GM12878 (cell line): Measurements from ENCODE around the gene NCBP3. TPM values are rescaled to one million over a fixed set of nuclear protein-coding genes. Genes with fewer than 3 reads are reported as not detected.
A peak's percentile ranks its signal among the peaks of the same experiment; 100 is the strongest.

Source experiments
- ATAC-seq: fragments of 200-7000 bp; cut with Tn5 transposase; 3 replicates; pipeline ENCODE4 v1.9.1; 2020; ENCODE audit warnings: mild to moderate bottlenecking, moderate library complexity
- Bru-seq: library from RNA; stranded (reverse); fragments of 400-500 nt; gene quantifications from one replicate; lab custom pipeline; 2021; lab: Mats Ljungman, UMichigan
- BruChase-seq, 2 experiments: library from RNA; stranded (reverse); fragments of 400-500 nt; gene quantifications; one replicate each; lab custom pipeline; 2021; lab: Mats Ljungman, UMichigan
- BruUV-seq: library from RNA; stranded (reverse); fragments of 400-500 nt; replicated peaks from 2 replicates; lab custom pipeline; 2021; lab: Mats Ljungman, UMichigan
- CTCF ChIA-PET: fragments of 300-600 bp; sonication (Branson Sonifier 250); formaldehyde crosslinking; extraction: SDS; loops from one replicate; lab custom pipeline; 2021; ENCODE audit warnings: inconsistent platforms; lab: Yijun Ruan, JAX
- POLR2A ChIA-PET: fragments of 350-600 bp; formaldehyde crosslinking; extraction: SDS; loops from one replicate; lab custom pipeline; 2021; ENCODE audit warnings: inconsistent platforms; lab: Charles Lee
- RAD21 ChIA-PET: fragments of 300-600 bp; sonication (Branson Sonifier 250); formaldehyde crosslinking; loops from one replicate; lab custom pipeline; 2023; ENCODE audit warnings: antibody characterized with exemption; ENCODE audit not compliant: unreplicated experiment; lab: Charles Lee
- SMC1A ChIA-PET: fragments of 300-600 bp; sonication (Branson Sonifier 250); formaldehyde crosslinking; loops from one replicate; lab custom pipeline; 2023; ENCODE audit not compliant: unreplicated experiment, uncharacterized antibody; lab: Charles Lee
- DNase-seq: peaks from one replicate; pipeline ENCODE4 v3.0.0-alpha.2; 2011; ENCODE audit warnings: low read depth, low spot score
- FAIRE-seq: peaks from 3 replicates; lab custom pipeline; 2011; peaks lifted over from hg19 to GRCh38; lab: Jason Lieb, UNC
- H2AFZ ChIP-seq: 2 replicates; pipeline ENCODE4 v1.6.0; 2011; ENCODE audit warnings: low read depth, low read length, control low read depth; ENCODE audit not compliant: control insufficient read depth
- H3K27ac ChIP-seq: 2 replicates; pipeline ENCODE4 v1.5.1; 2011; ENCODE audit warnings: control low read depth; ENCODE audit not compliant: control insufficient read depth, insufficient read depth
- H3K27me3 ChIP-seq, 2 experiments: replicated peaks in 1 of 2; 2 replicates each; pipeline versions ENCODE4 v1.6.0 to v1.6.1; 2011; ENCODE audit warnings: low read length in 1 of 2; ENCODE audit not compliant: control insufficient read depth in 2 of 2, insufficient read depth in 2 of 2
- H3K36me3 ChIP-seq, 2 experiments: 2 replicates each; pipeline ENCODE4 v1.5.1; 2011; ENCODE audit warnings: low read length in 1 of 2; ENCODE audit not compliant: control insufficient read depth in 2 of 2, insufficient read depth in 2 of 2
- H3K4me1 ChIP-seq: 2 replicates; pipeline ENCODE4 v1.6.1; 2011; ENCODE audit warnings: mild to moderate bottlenecking, low read length, moderate library complexity, mixed read lengths; ENCODE audit not compliant: control insufficient read depth, insufficient read depth
- H3K4me2 ChIP-seq: 2 replicates; pipeline ENCODE4 v1.6.0; 2011; ENCODE audit warnings: control low read depth; ENCODE audit not compliant: control insufficient read depth, insufficient read depth
- H3K4me3 ChIP-seq: fragments of 200-600 bp; sonication (generic); 2 replicates; pipeline ENCODE4 v1.5.1; 2016
- H3K79me2 ChIP-seq: 2 replicates; pipeline ENCODE4 v1.6.0; 2011; ENCODE audit warnings: low read length; ENCODE audit not compliant: control insufficient read depth, insufficient read depth
- H3K9ac ChIP-seq: 2 replicates; pipeline ENCODE4 v1.8.0; 2011; ENCODE audit warnings: low read length, control low read depth, mixed read lengths; ENCODE audit not compliant: control insufficient read depth, insufficient read depth
- H3K9me3 ChIP-seq: replicated peaks from 3 replicates; pipeline ENCODE4 v1.5.1; 2011; ENCODE audit warnings: mild to moderate bottlenecking, low read length; ENCODE audit not compliant: control insufficient read depth, insufficient read depth
- H4K20me1 ChIP-seq: 2 replicates; pipeline ENCODE4 v1.6.0; 2011; ENCODE audit not compliant: control insufficient read depth, insufficient read depth
- BACH1 ChIP-seq: fragments of 450-650 bp; IDR thresholded peaks from 2 replicates; pipeline ENCODE4 v1.6.1; 2017; ENCODE audit warnings: mild to moderate bottlenecking, borderline replicate concordance
- EZH2 ChIP-seq: IDR thresholded peaks from 2 replicates; pipeline ENCODE4 v1.6.1; 2012; ENCODE audit warnings: low read depth, mild to moderate bottlenecking, control low read depth, inconsistent platforms, low read length, borderline replicate concordance; ENCODE audit not compliant: control insufficient read depth
- MEF2B ChIP-seq: fragments of 450-650 bp; IDR thresholded peaks from 2 replicates; pipeline ENCODE4 v1.6.1; 2018; ENCODE audit warnings: mild to moderate bottlenecking, moderate library complexity; ENCODE audit not compliant: partially characterized antibody, poor library complexity, severe bottlenecking
- SUZ12 ChIP-seq: fragments of 200-600 bp; sonication (generic); IDR thresholded peaks from one replicate; pipeline ENCODE4 v1.6.1; 2018; ENCODE audit warnings: antibody characterized with exemption, mild to moderate bottlenecking; ENCODE audit not compliant: unreplicated experiment
- ZNF207 ChIP-seq: fragments of 450-650 bp; IDR thresholded peaks from 2 replicates; pipeline ENCODE4 v1.6.1; 2014; ENCODE audit warnings: antibody characterized with exemption, mild to moderate bottlenecking, borderline replicate concordance
- WGBS: methylation state at CpG from one replicate; pipeline ENCODE4 v1.1.6; 2016; ENCODE audit warnings: low lambda C conversion rate; ENCODE audit not compliant: insufficient replicate concordance, insufficient coverage; ENCODE audit errors: missing lambda C conversion rate; 5-methylcytosine and 5-hydroxymethylcytosine counted together
- in situ Hi-C: fragments of 300-500 bp; cut with MboI; formaldehyde crosslinking; loops from 9 replicates; pipeline ENCODE4 v1.14.3; 2018; ENCODE audit warnings: mixed read lengths
- intact Hi-C: fragments of 100-400 bp; cut with micrococcal nuclease; formaldehyde crosslinking; loops from one replicate; pipeline ENCODE4 v1.14.2; 2022; ENCODE audit not compliant: unreplicated experiment
- long read RNA-seq, 2 experiments: library from polyadenylated mRNA; unstranded; transcript quantifications; one replicate each; pipeline ENCODE4 v2.0.0, GENCODE V29; 2019 to 2020
- polyA minus RNA-seq, 3 experiments: library from RNA; depleted of rRNA, polyadenylated mRNA; stranded (reverse); fragments of >200 nt; gene quantifications; 2 replicates each; pipeline ENCODE4 v1.2.3, GENCODE V29; 2011
- polyA plus RNA-seq, 11 experiments: library from polyadenylated mRNA; depleted of rRNA in 4 of 11; unstranded in 6 of 11; stranded (reverse) in 5 of 11; fragments of >200 nt; fragmentation: Nextera tagmentation in 4 of 11; fragmentation: Illumina TruSeq in 1 of 11; extraction: Ambion mirVana in 4 of 11; extraction: Trizol in 1 of 11; gene quantifications; 1 replicate in 1 of 11; 2 replicates in 10 of 11; pipeline versions ENCODE4 v1.2.1 to v1.2.3, GENCODE V29; 2011 to 2016; ENCODE audit warnings: inconsistent platforms in 2 of 11, missing spikeins in 2 of 11, low read depth in 1 of 11
- total RNA-seq, 4 experiments: library from RNA; depleted of rRNA in 3 of 4; stranded (reverse); fragments of >200 nt in 3 of 4; fragmentation: Illumina TruSeq in 1 of 4; extraction: Trizol in 1 of 4; gene quantifications; 2 replicates each; pipeline versions ENCODE4 v1.2.1 to v1.2.3, GENCODE V29; 2013 to 2021
- TF ChIP-seq, protein P1 (sequence below): IDR thresholded peaks from 2 replicates; pipeline ENCODE4 v1.6.1; 2012; ENCODE audit warnings: improper control_type of control experiment, low read depth, low read length; ENCODE audit not compliant: insufficient replicate concordance

Gene NCBP3, protein sequence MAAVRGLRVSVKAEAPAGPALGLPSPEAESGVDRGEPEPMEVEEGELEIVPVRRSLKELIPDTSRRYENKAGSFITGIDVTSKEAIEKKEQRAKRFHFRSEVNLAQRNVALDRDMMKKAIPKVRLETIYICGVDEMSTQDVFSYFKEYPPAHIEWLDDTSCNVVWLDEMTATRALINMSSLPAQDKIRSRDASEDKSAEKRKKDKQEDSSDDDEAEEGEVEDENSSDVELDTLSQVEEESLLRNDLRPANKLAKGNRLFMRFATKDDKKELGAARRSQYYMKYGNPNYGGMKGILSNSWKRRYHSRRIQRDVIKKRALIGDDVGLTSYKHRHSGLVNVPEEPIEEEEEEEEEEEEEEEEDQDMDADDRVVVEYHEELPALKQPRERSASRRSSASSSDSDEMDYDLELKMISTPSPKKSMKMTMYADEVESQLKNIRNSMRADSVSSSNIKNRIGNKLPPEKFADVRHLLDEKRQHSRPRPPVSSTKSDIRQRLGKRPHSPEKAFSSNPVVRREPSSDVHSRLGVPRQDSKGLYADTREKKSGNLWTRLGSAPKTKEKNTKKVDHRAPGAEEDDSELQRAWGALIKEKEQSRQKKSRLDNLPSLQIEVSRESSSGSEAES
- 71.8 and 76.9 TPM in 2 replicates for total RNA-seq (2013; cell fraction: nucleolus; rRNA removed)
- 17.9 and 18.0 TPM in 2 replicates for total RNA-seq (2014; rRNA removed)
- total RNA-seq (2014; rRNA removed; fragmentation: Illumina TruSeq; extraction: Trizol): 20.1 and 23.3 TPM in 2 replicates
- total RNA-seq (2021): 22.3 and 27.2 TPM in 2 replicates
- 6.9 TPM for polyA plus RNA-seq (2011; ENCODE audit: low read depth)
- polyA plus RNA-seq (2011; rRNA removed): 28.4 and 37.8 TPM in 2 replicates
- 11.4 and 18.0 TPM in 2 replicates for polyA plus RNA-seq (2011; cell fraction: cytosol; rRNA removed)
- 33.1 and 37.2 TPM in 2 replicates for polyA plus RNA-seq (2011; cell fraction: nucleus; rRNA removed)
- 16.7 and 18.0 TPM in 2 replicates for polyA plus RNA-seq (2012)
- polyA plus RNA-seq (2014; fragmentation: Illumina TruSeq; extraction: Trizol): 23.8 and 32.0 TPM in 2 replicates
- 1 to 10 TPM; 5.2 to 8.4 TPM for polyA plus RNA-seq (2014; fragmentation: Nextera tagmentation; extraction: Ambion mirVana)
- 22.2 and 24.0 TPM in 2 replicates for polyA plus RNA-seq (2014; rRNA removed)
- polyA plus RNA-seq (2016; fragmentation: Nextera tagmentation; extraction: Ambion mirVana): 10 to 100 TPM; 20.0 to 23.0 TPM
- polyA minus RNA-seq (2011; rRNA and poly(A)+ RNA removed): 9.9 and 16.9 TPM in 2 replicates
- 5.8 and 6.5 TPM in 2 replicates for polyA minus RNA-seq (2011; cell fraction: cytosol; rRNA and poly(A)+ RNA removed)
- polyA minus RNA-seq (2011; cell fraction: nucleus; rRNA and poly(A)+ RNA removed): 7.5 and 16.6 TPM in 2 replicates
- Bru-seq, nascent RNA: percentile 79 among the genes with signal in this experiment
- BruChase-seq, experiment 1, labeled RNA remaining after a 6-hour chase: percentile 87 among the genes with signal in this experiment
- BruChase-seq, experiment 2, labeled RNA remaining after a 2-hour chase: percentile 88 among the genes with signal in this experiment
- long read RNA-seq, experiment 1, full-length matches to known transcripts: 9 of 27 reads
- long read RNA-seq, experiment 1, partial matches to known transcripts: 9 of 27 reads
- long read RNA-seq, experiment 1, other reads (novel, unspliced or antisense): 9 of 27 reads
- long read RNA-seq, experiment 2, full-length matches to known transcripts: 3 of 18 reads
- long read RNA-seq, experiment 2, partial matches to known transcripts: 2 of 18 reads
- long read RNA-seq, experiment 2, other reads (novel, unspliced or antisense): 13 of 18 reads

DNA sequence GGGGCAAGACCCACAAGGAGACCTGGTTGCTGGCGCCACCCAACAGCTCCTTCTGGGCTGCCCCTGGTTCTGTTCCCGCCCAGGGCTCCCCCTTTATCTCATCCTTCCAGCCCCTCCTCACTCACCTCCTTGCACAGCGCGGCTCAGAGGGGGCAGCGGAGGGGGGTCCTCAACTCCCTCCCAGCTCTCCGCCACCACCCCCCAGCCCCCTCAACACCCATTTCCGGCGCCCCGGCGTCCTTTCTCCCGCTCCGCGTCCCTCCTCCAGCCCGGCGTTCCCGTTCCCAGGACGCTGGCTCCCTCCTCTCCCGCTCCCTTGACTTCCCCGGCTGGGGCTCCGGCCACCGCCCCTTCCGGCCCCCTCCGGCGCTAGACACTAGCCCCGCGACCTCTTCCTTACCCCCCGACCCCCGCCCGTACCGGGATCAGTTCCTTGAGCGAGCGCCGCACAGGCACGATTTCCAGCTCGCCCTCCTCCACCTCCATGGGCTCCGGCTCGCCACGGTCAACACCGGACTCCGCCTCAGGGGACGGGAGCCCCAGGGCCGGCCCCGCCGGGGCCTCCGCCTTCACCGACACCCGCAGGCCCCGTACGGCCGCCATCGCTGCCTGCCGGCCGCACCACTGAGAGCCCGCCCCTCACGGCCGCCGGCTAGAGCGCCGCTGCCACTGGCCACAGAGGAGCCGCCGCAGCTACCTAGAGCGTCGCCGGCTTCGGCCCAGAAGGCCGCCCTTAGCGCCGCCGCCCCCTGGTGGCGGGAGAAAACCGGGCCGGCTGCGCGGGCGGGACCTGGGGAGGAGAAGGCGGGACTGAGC, at the start of gene NCBP3:
NCBP3 (minus strand) TSS at position 626 of the 816 bp plus-strand sequence; CDS start at position 603, 23 bp downstream.
- WGBS: under 1% methylated on average over 63 of the region's 76 CpGs
- intact Hi-C loops: no loop called here
- Histone ChIP-seq H3K27me3 (no peaks in the 10 kb centered on the region; a peak in 1 of 4 replicates), H2AFZ (peak within 1 kb of the TSS; percentile 83), H3K27ac (peak within 1 kb of the TSS; percentile 79), H3K4me2 (peak within 1 kb of the TSS; percentile 88), H3K36me3 (peaks cover 0 to 9% of the 10 kb centered on the region in 2 experiments; a peak in 2 of 4 replicates), H3K9ac (peak within 1 kb of the TSS; percentile 95), H4K20me1 (no peaks in the 10 kb centered on the region), H3K4me3 (peak within 1 kb of the TSS; percentile 96), H3K4me1 (peaks cover 17% of the 10 kb centered on the region), H3K9me3 (no peaks in the 10 kb centered on the region), H3K79me2 (peaks cover 22% of the 10 kb centered on the region)
- peak; percentile 98 for ATAC-seq
- CTCF ChIA-PET: interaction anchor here (0.6 to 4.9 kb wide), 40 partner anchors 9 to 330 kb away, joined by 3 to 115 read pairs (median 4); partner anchors contain the start of genes CAMKK1 and P2RX1
- SMC1A ChIA-PET: interaction anchor here (0.6 to 6.5 kb wide), 15 partner anchors 9 to 228 kb away, joined by 3 to 79 read pairs (median 4); no protein-coding TSS in a partner anchor
- FAIRE-seq: no peak
- RAD21 ChIA-PET: interaction anchor here (0.7 to 4.3 kb wide), 9 partner anchors 19 to 663 kb away, joined by 3 to 59 read pairs (median 6); partner anchors contain the start of genes CTNS and SHPK
- peak; percentile 55 for DNase-seq
- BruUV-seq: no TSS peak
- in situ Hi-C loops: no loop called here
- POLR2A ChIA-PET: interaction anchor here (0.6 to 1.2 kb wide), 5 partner anchors 47 to 297 kb away, joined by 3 to 4 read pairs (median 3); partner anchors contain the start of genes CAMKK1, CYB5D2 and ZZEF1
- TF ChIP-seq EZH2: no peak
- peak; percentile 54 for TF ChIP-seq MEF2B
- no peak for TF ChIP-seq SUZ12
- TF ChIP-seq BACH1: peak; percentile 90
- TF ChIP-seq, protein P1, sequence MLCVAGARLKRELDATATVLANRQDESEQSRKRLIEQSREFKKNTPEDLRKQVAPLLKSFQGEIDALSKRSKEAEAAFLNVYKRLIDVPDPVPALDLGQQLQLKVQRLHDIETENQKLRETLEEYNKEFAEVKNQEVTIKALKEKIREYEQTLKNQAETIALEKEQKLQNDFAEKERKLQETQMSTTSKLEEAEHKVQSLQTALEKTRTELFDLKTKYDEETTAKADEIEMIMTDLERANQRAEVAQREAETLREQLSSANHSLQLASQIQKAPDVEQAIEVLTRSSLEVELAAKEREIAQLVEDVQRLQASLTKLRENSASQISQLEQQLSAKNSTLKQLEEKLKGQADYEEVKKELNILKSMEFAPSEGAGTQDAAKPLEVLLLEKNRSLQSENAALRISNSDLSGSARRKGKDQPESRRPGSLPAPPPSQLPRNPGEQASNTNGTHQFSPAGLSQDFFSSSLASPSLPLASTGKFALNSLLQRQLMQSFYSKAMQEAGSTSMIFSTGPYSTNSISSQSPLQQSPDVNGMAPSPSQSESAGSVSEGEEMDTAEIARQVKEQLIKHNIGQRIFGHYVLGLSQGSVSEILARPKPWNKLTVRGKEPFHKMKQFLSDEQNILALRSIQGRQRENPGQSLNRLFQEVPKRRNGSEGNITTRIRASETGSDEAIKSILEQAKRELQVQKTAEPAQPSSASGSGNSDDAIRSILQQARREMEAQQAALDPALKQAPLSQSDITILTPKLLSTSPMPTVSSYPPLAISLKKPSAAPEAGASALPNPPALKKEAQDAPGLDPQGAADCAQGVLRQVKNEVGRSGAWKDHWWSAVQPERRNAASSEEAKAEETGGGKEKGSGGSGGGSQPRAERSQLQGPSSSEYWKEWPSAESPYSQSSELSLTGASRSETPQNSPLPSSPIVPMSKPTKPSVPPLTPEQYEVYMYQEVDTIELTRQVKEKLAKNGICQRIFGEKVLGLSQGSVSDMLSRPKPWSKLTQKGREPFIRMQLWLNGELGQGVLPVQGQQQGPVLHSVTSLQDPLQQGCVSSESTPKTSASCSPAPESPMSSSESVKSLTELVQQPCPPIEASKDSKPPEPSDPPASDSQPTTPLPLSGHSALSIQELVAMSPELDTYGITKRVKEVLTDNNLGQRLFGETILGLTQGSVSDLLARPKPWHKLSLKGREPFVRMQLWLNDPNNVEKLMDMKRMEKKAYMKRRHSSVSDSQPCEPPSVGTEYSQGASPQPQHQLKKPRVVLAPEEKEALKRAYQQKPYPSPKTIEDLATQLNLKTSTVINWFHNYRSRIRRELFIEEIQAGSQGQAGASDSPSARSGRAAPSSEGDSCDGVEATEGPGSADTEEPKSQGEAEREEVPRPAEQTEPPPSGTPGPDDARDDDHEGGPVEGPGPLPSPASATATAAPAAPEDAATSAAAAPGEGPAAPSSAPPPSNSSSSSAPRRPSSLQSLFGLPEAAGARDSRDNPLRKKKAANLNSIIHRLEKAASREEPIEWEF: no peak
- peak; percentile 97; the same call in 1 of the 2 replicates for TF ChIP-seq ZNF207
